HG03439 (cell line): ENCODE measurements around the gene SECISBP2.

ENCODE experiments used
- ATAC-seq: cut with Tn5 transposase; IDR thresholded peaks from one replicate; pipeline ENCODE4 v1.9.1; 2021; ENCODE audit warnings: mild to moderate bottlenecking, moderate library complexity; ENCODE audit not compliant: unreplicated experiment

The SECISBP2 gene

GRCh38 chr9:89345476-89345875, 27.2 kb downstream of the SECISBP2 start:
- no peak for ATAC-seq

- ATAC-seq, result no peak
Measured at GRCh38 chr9:89346696-89347095, 28.4 kb downstream of the SECISBP2 start.

GRCh38 chr9:89347651-89348050, 29.4 kb downstream of the SECISBP2 start:
- no peak for ATAC-seq

GRCh38 chr9:89349607-89350006, 31.3 kb downstream of the SECISBP2 start:
- no peak for ATAC-seq

GRCh38 chr9:89350988-89351557, 32.8 kb downstream of the SECISBP2 start:
- ATAC-seq, result no peak

- ATAC-seq, result no peak
Measured at GRCh38 chr9:89351584-89352300, 33.4 kb downstream of the SECISBP2 start.

GRCh38 chr9:89352451-89352850, 34.2 kb downstream of the SECISBP2 start:
- ATAC-seq, result no peak

- no peak for ATAC-seq
Measured at GRCh38 chr9:89352874-89353649, 34.8 kb downstream of the SECISBP2 start.

- ATAC-seq, result no peak
Measured at GRCh38 chr9:89353989-89354388, 35.7 kb downstream of the SECISBP2 start.

GRCh38 chr9:89354471-89354870, 36.2 kb downstream of the SECISBP2 start:
- ATAC-seq, result no peak

- ATAC-seq, result no peak
Measured at GRCh38 chr9:89356782-89357181, 38.5 kb downstream of the SECISBP2 start.

- no peak for ATAC-seq
Measured at GRCh38 chr9:89357331-89358197, 39.3 kb downstream of the SECISBP2 start.

GRCh38 chr9:89358376-89358916, 40.1 kb downstream of the SECISBP2 start:
- no peak for ATAC-seq

- ATAC-seq, result no peak
Measured at GRCh38 chr9:89358985-89359384, 40.7 kb downstream of the SECISBP2 start.

- no peak for ATAC-seq
Measured at GRCh38 chr9:89359751-89360261, 41.5 kb downstream of the SECISBP2 start.

GRCh38 chr9:89360465-89360864, 42.2 kb downstream of the SECISBP2 start:
- ATAC-seq, result no peak

GRCh38 chr9:89361031-89361430, 42.7 kb downstream of the SECISBP2 start:
- ATAC-seq, result no peak

GRCh38 chr9:89361816-89362646, 43.7 kb downstream of the SECISBP2 start:
- no peak for ATAC-seq

- no peak for ATAC-seq
Measured at GRCh38 chr9:89362647-89363310, 44.5 kb downstream of the SECISBP2 start.
